NCI-H748 treated with DMSO at 0.1 percent for 48 hours (cell line): ENCODE results near the gene ENPP1.
A peak's percentile ranks its signal among the peaks of the same experiment; 100 is the strongest.

Experiments used
- DNase-seq: peaks from one replicate; lab custom pipeline; 2025; lab: John Stamatoyannopoulos, UW

ENPP1 gene

GRCh38 chr6:131916847-131917246 is 109.0 kb downstream of the ENPP1 start:
- no peak for DNase-seq

DNA sequence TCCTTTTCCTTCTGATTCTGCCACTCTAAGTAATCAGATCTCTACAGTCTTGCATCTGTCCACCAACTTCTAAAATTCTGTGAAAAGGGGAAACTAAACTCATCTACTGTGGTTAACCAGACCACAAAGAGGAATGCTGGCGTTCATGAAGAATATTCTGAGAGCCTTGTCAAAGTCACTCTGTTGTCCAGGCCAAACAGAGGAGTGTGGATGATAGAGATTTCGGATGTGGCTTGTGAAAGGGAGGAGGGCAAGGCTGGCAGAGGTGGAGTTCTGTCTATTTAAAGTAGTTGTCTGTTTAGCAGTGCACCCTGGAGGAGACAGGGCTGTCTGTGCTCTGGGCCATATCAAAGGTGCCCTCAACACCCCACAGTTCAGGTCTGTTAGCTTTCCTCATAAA is 109.5 kb downstream of the ENPP1 start:
- no peak for DNase-seq

- no peak for DNase-seq
These were observed 110.2 kb downstream of the ENPP1 start for GRCh38 chr6:131917763-131918649.

- DNase-seq = no peak
These were observed 111.0 kb downstream of the ENPP1 start for GRCh38 chr6:131918650-131919355.

GRCh38 chr6:131920656-131921055 is 112.8 kb downstream of the ENPP1 start:
- DNase-seq = no peak

DNA sequence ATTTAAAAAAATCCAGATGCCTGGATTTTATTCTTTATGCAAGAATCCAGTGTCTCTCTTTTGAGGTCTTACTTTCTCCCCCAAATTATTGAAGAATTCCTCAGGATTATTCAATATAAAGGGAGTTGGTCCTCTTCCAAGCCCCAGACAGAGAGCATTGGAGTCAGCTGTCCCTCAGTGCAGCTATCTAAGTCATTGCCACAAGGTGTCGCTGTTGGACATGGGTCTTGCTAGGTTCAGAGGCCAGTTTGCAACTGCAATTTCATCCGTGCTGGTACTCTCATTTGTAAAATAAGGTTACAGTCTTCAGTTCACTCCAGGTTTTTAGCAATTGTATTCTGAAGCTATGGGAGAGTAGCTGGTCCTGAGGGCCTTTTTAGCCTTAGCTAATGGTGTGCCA is 115.5 kb downstream of the ENPP1 start:
- DNase-seq = peak; percentile 33

DNA sequence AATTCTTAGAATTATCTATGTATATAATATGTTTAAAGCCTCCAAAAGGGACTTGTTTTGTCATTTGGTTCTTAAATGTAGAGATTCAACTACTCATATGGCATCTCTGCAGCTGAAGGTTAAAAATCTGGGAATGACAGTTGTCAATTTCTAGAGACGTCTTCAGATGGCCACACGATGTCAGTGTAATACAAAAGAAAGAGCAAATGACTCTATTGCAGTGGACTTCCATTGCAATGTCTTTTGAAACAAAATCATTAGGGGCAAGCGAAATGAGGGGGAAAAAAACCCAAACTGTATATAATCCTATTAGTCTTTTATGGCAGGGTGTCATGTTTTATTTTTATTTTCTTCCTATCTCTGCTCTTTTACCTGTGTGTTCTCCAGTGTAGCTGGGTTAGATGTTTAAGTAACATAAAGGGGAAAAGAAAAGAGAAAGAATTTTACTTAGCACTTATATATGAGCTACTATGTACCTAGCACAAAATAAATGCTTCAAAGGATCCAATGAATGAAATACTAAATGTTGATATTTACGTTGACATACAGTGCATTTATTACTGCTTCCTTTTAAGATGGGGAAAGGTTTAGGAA is 117.2 kb downstream of the ENPP1 start:
- peak; percentile 52 for DNase-seq

DNA sequence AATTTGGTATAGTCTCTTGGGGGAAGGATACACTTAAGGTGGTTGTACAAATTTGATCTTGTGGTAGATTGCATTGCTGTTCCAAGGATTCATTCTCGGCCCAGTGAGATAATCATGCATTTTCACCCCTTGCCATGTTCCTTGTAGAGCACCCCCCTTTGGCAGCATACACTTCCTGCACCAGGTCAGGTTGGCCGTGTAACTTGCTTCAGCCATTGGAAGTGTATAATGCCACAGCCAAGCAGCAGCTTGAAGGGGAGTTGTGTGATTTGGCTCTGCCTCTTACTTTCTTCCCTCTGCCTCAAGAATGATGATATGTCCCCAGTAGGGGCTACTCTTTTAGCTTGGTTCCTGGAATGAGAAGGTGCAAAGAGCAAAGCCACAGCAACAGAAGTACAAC is 121.4 kb downstream of the ENPP1 start:
- no peak for DNase-seq

- DNase-seq = no peak
These were observed 122.2 kb downstream of the ENPP1 start for GRCh38 chr6:131929976-131930375.

DNA sequence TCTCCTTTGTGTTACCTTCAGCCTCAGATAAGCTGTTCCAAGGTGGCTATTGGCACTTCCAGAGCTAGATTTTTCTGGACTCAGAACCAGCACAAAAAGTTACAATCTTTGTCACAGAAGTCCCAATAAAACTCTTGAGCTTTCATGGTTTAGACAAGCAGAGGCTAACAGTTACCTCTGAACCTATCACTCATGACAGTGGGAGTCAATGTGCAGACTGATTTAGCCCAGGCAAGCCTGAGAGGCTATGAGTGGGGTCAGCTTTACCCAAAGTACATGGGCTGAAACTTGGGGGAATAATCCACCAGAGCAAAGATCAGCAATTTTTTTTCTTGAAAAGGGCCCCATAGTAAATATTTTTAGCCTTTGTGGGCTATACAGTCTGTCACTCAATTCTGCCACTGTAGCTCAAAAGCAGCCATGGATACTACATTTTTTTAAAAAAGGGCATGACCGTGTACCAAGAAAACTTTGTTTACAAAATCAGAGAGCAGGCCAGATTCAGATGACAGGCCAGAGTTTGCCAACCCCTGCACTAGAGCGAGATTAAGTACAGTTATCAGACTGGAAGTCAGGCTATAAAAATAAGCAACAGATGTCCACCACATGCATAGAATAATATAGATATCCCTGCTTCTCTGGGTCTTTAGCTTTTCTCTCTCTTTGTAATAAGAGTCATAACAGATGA is 123.4 kb downstream of the ENPP1 start:
- DNase-seq = no peak

- no peak for DNase-seq
These were observed 128.3 kb downstream of the ENPP1 start for GRCh38 chr6:131936156-131936555.

DNA sequence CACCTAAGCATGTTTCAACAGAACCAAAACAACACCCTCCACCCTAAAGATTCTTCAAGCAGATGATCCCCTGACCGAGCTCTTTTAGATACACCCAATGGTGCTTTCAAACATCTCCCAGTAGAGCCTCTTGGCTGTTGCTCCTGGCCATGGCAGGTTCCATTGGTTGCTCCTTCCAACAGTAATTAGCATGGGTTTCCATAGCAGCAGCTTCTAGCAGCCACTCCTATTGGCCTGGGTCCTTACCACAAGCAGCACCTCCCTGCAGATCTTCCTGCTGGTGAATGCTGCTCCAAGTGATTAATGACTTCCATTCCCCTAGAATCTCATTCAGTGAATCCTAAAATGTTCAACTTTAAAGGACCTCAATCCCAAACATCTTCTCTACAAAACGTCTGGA is 129.4 kb downstream of the ENPP1 start:
- no peak for DNase-seq

- peak; percentile 37 for DNase-seq
These were observed 130.1 kb downstream of the ENPP1 start for GRCh38 chr6:131937703-131938631.
